ENCODE data around the gene MYH10.
"Not testable (repeated sequence)": the region's sequence is repeated elsewhere in the genome, so short reads cannot be mapped to it uniquely, and the experiment has no call there.

MYH10 gene

GRCh38 chr17:8542599-8543502 lies 87.7 kb downstream of the MYH10 start:
- DNase-seq = peak; percentile 70

- not testable (repeated sequence) for DNase-seq
These were observed 90.5 kb downstream of the MYH10 start for GRCh38 chr17:8539976-8540375.

- no peak for DNase-seq
These were observed 92.8 kb downstream of the MYH10 start for GRCh38 chr17:8537734-8538133.

- DNase-seq = no peak
These were observed 95.9 kb downstream of the MYH10 start for GRCh38 chr17:8534498-8535188.

- peak; percentile 3 for DNase-seq
These were observed 98.5 kb downstream of the MYH10 start for GRCh38 chr17:8532021-8532420.

GRCh38 chr17:8522577-8522976 lies 107.9 kb downstream of the MYH10 start:
- DNase-seq = no peak

GRCh38 chr17:8520981-8521380 lies 109.5 kb downstream of the MYH10 start:
- DNase-seq = no peak

- no peak for DNase-seq
These were observed 111.7 kb downstream of the MYH10 start for GRCh38 chr17:8518850-8519249.

GRCh38 chr17:8518326-8518725 lies 112.2 kb downstream of the MYH10 start:
- no peak for DNase-seq

- DNase-seq = no peak
These were observed 115.7 kb downstream of the MYH10 start for GRCh38 chr17:8514801-8515200.

- DNase-seq = no peak
These were observed 124.4 kb downstream of the MYH10 start for GRCh38 chr17:8506145-8506544.

- no peak for DNase-seq
These were observed 125.9 kb downstream of the MYH10 start for GRCh38 chr17:8504460-8505207.

- DNase-seq = no peak
These were observed 126.7 kb downstream of the MYH10 start for GRCh38 chr17:8503807-8504206.

GRCh38 chr17:8503368-8503767 lies 127.2 kb downstream of the MYH10 start:
- peak; percentile 13 for DNase-seq

- DNase-seq = no peak
These were observed 128.4 kb downstream of the MYH10 start for GRCh38 chr17:8502126-8502525.

- no peak for DNase-seq
These were observed 129.9 kb downstream of the MYH10 start for GRCh38 chr17:8500609-8501008.

- no peak for DNase-seq
These were observed 130.9 kb downstream of the MYH10 start for GRCh38 chr17:8499614-8500013.

GRCh38 chr17:8499171-8499570 lies 131.4 kb downstream of the MYH10 start:
- no peak for DNase-seq

GRCh38 chr17:8496081-8496480 lies 134.4 kb downstream of the MYH10 start:
- DNase-seq = no peak

- no peak for DNase-seq
These were observed 135.9 kb downstream of the MYH10 start for GRCh38 chr17:8494506-8495111.

GRCh38 chr17:8494021-8494420 lies 136.5 kb downstream of the MYH10 start:
- DNase-seq = no peak

- DNase-seq = no peak
These were observed 138.4 kb downstream of the MYH10 start for GRCh38 chr17:8492121-8492520.

Measured in fibroblast of upper back skin (primary cell).